IPS-18a (cell line): ENCODE measurements around the gene GPC3.
A peak's percentile ranks its signal among the peaks of the same experiment; 100 is the strongest.
"Not testable (repeated sequence)": the region's sequence is repeated elsewhere in the genome, so short reads cannot be mapped to it uniquely, and the experiment has no call there.

Source experiments
- H3K27ac ChIP-seq: one replicate; pipeline ENCODE4 v1.5.1; 2013; ENCODE audit warnings: low read length
- H3K27me3 ChIP-seq: one replicate; pipeline ENCODE4 v1.6.1; 2013; ENCODE audit warnings: mild to moderate bottlenecking, low read length; ENCODE audit not compliant: control insufficient read depth, insufficient read depth
- H3K36me3 ChIP-seq: one replicate; pipeline ENCODE4 v1.6.1; 2013; ENCODE audit warnings: low read depth, low read length; ENCODE audit not compliant: control insufficient read depth
- H3K4me1 ChIP-seq: one replicate; pipeline ENCODE4 v1.6.1; 2013; ENCODE audit warnings: low read depth, low read length; ENCODE audit not compliant: control insufficient read depth
- H3K4me3 ChIP-seq: one replicate; pipeline ENCODE4 v1.5.1; 2013; ENCODE audit warnings: low read length
- H3K9ac ChIP-seq: one replicate; pipeline ENCODE4 v1.6.1; 2013; ENCODE audit warnings: mild to moderate bottlenecking, low read length, moderate library complexity
- H3K9me3 ChIP-seq: one replicate; pipeline ENCODE4 v1.6.1; 2013; ENCODE audit warnings: low read depth, low read length; ENCODE audit not compliant: control insufficient read depth

The GPC3 gene

GRCh38 chrX:133726642-133727041, 258.8 kb downstream of the GPC3 start:
- Histone ChIP-seq H3K27me3 (no peaks in the 10 kb centered on the region), H3K27ac (no peak overlapping the region), H3K9ac (no peak overlapping the region), H3K4me1 (no peaks in the 10 kb centered on the region), H3K4me3 (no peak overlapping the region), H3K36me3 (no peaks in the 10 kb centered on the region), H3K9me3 (peaks cover 28% of the 10 kb centered on the region)

DNA sequence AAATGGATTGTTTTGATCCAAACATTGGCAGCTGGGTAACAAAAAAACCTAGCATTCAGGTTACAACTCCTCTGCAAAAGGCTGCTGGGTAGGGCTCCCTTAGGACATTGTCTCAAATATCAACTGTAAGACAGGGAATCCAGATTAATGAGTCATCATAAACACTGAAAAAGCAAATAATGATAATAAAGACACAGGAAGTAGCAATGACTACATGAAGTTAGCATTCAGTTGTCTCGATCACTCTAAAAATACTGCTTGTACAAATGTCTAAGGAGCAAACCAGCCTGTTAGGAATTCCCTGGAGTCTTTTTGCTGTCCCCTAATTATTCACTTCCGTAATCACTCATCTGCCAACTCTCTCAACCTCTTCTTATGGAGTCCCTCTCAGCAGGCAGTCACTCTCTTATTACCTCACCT, 259.2 kb downstream of the GPC3 start:
- Histone ChIP-seq H3K4me1 (no peaks in the 10 kb centered on the region), H3K27me3 (no peaks in the 10 kb centered on the region), H3K36me3 (no peaks in the 10 kb centered on the region), H3K4me3 (no peak overlapping the region), H3K9me3 (peaks cover 28% of the 10 kb centered on the region), H3K27ac (no peak overlapping the region), H3K9ac (no peak overlapping the region)

DNA sequence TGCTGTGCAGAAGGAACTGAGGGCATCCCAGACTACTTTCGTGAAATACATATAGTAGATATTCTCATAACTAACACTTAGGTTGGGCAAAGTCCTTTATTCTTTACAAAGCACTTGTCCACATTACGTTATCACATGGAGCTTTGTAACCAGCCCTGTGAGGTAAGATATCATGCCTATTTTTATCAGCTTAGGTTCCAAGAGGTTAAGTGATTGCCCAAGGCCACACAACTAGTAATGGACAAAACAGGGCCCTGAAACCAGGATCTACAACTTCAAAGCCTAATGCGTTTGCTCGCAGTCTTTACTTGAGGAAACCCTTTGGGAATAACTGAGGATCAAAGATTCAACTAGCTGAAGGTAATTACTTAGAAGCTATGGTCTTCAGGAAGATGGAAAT, 261.5 kb downstream of the GPC3 start:
- H3K27ac ChIP-seq = no peak overlapping the region
- H3K4me3 ChIP-seq = no peak overlapping the region
- peaks cover 23% of the 10 kb centered on the region for H3K9me3 ChIP-seq
- no peak overlapping the region for H3K9ac ChIP-seq
- no peaks in the 10 kb centered on the region for H3K4me1 ChIP-seq
- H3K27me3 ChIP-seq = no peaks in the 10 kb centered on the region
- no peaks in the 10 kb centered on the region for H3K36me3 ChIP-seq

DNA sequence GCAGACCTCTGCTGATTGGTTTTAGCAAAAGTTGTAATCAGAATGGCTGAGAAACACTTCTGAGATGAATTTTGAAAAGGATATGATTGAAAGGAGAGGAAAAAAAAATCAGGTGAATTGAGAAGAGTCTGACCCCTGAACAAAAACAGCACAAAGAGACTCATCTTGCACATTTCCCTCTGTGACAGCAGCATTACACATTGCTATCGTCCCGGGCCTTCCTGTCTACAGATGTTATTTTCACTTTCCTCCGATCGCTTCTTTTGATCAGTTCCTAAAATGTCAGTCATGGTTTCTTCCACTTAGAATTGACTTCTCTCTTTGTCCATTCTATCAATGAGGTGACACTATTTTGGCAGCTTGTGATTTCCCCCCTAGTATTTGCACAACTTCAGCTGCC, 262.6 kb downstream of the GPC3 start:
- H3K36me3 ChIP-seq = no peaks in the 10 kb centered on the region
- H3K27me3 ChIP-seq = no peaks in the 10 kb centered on the region
- H3K4me1 ChIP-seq = no peaks in the 10 kb centered on the region
- H3K27ac ChIP-seq = no peak overlapping the region
- H3K9ac ChIP-seq = no peak overlapping the region
- H3K9me3 ChIP-seq = peaks cover 23% of the 10 kb centered on the region
- no peak overlapping the region for H3K4me3 ChIP-seq

DNA sequence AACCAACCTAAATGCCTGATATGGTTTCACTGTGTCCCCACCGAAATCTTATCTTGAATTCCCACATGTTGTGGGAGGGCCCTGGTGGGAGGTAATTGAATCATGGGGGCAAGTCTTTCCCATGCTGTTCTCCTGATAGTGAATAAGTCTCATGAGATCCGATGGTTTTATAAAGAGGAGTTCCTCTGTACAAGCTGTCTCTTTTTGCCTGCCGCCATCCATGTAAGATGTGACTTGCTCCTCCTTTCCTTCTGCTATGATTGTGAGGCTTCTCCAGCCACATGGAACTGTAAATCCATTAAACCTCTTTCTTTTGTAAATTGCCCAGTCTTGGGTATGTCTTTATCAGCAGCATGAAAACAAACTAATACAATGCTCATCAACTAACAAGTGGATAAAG, 265.1 kb downstream of the GPC3 start:
- H3K36me3 ChIP-seq, H3K9ac ChIP-seq, H3K27me3 ChIP-seq, H3K4me1 ChIP-seq, H3K4me3 ChIP-seq, H3K27ac ChIP-seq: not testable (repeated sequence)
- peaks cover 25% of the 10 kb centered on the region for H3K9me3 ChIP-seq

- Histone ChIP-seq H3K36me3 (no peaks in the 10 kb centered on the region), H3K27me3 (no peaks in the 10 kb centered on the region), H3K27ac (no peak overlapping the region), H3K4me3 (no peak overlapping the region), H3K4me1 (peaks cover 2% of the 10 kb centered on the region), H3K9ac (no peak overlapping the region), H3K9me3 (peaks cover 12% of the 10 kb centered on the region)
Observed at GRCh38 chrX:133715715-133716114, 269.7 kb downstream of the GPC3 start.

DNA sequence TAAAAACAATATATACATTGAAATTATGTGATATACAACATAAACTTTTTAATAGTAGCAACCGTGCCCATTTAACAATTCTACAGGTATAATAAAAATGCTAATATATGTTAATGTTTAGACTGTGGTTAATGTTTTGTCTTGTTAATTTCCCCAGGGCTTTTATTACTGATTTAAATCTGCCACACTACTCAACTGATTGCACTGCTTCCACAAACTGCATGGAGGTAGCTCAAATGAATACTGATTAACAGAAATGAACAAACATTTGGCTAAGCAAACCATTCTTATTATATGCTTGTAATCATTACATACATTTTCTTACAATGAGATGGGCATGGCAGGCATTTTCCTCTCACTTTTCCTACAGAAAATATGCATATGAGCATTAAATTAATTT, 275.9 kb downstream of the GPC3 start:
- H3K4me3 ChIP-seq = peak overlapping the region; percentile 39
- H3K9ac ChIP-seq = no peak overlapping the region
- H3K27me3 ChIP-seq = no peaks in the 10 kb centered on the region
- peaks cover 9% of the 10 kb centered on the region for H3K9me3 ChIP-seq
- H3K27ac ChIP-seq = no peak overlapping the region
- no peaks in the 10 kb centered on the region for H3K36me3 ChIP-seq
- peaks cover 20% of the 10 kb centered on the region for H3K4me1 ChIP-seq

GRCh38 chrX:133706890-133707289, 278.5 kb downstream of the GPC3 start:
- no peaks in the 10 kb centered on the region for H3K27me3 ChIP-seq

GRCh38 chrX:133702230-133702629, 283.2 kb downstream of the GPC3 start:
- Histone ChIP-seq H3K9me3 (peaks cover 8% of the 10 kb centered on the region), H3K4me1 (peaks cover 12% of the 10 kb centered on the region), H3K27me3 (peaks cover 5% of the 10 kb centered on the region), H3K27ac (no peak overlapping the region), H3K36me3 (no peaks in the 10 kb centered on the region), H3K9ac (no peak overlapping the region), H3K4me3 (no peak overlapping the region)

More at GRCh38 chrX:133706890-133707289, 278.5 kb downstream of the GPC3 start:
- H3K36me3 ChIP-seq = no peaks in the 10 kb centered on the region
- peaks cover 11% of the 10 kb centered on the region for H3K9me3 ChIP-seq
- H3K9ac ChIP-seq = no peak overlapping the region
- H3K27ac ChIP-seq = no peak overlapping the region
- peaks cover 20% of the 10 kb centered on the region for H3K4me1 ChIP-seq
- no peak overlapping the region for H3K4me3 ChIP-seq

- peaks cover 12% of the 10 kb centered on the region for H3K4me1 ChIP-seq
- no peaks in the 10 kb centered on the region for H3K36me3 ChIP-seq
- H3K4me3 ChIP-seq = no peak overlapping the region
- peaks cover 4% of the 10 kb centered on the region for H3K9me3 ChIP-seq
- H3K27me3 ChIP-seq = peaks cover 5% of the 10 kb centered on the region
- no peak overlapping the region for H3K27ac ChIP-seq
- H3K9ac ChIP-seq = no peak overlapping the region
Observed at GRCh38 chrX:133699023-133699728, 286.2 kb downstream of the GPC3 start.

DNA sequence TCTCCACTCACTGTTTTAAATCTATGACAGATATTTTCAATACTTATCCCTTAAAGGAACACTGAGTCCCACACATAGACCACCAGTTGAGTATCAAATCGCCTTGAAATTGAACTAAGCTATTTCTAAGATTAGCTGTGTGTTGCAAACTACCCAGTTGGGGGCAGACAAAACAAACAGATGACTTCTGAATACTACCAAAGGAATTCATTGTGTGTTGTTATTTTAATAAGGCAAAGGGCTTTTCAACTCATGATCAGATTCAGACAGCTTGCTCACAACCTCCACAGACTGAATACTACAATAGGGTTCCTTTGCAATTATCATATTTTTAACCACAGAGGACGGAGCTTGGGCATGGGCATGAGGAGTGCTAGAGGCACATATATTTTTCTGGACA, 287.1 kb downstream of the GPC3 start:
- Histone ChIP-seq H3K9me3 (peaks cover 4% of the 10 kb centered on the region), H3K4me1 (peaks cover 12% of the 10 kb centered on the region), H3K9ac (no peak overlapping the region), H3K27ac (no peak overlapping the region), H3K4me3 (no peak overlapping the region), H3K36me3 (no peaks in the 10 kb centered on the region), H3K27me3 (peaks cover 5% of the 10 kb centered on the region)

DNA sequence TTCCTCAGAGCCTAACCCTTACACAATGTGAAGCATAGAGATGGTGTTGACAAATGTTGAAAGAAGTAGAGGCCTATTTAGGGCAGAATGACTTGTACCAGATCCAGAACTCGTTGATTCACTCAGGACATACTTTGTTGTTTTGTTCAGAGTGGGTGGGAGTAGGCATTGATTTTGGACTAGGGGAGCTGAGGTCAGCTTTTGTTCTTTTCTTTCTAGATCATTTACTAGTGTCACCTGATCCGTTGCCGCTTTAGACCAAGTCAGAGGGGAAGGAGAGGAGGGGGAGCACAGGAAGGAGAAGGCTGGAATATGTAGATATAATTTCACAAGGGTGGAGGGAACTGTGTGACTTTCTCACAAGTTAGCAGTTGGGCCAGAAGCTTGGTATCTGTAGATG, 287.7 kb downstream of the GPC3 start:
- no peak overlapping the region for H3K9ac ChIP-seq
- H3K36me3 ChIP-seq = no peaks in the 10 kb centered on the region
- H3K4me1 ChIP-seq = peaks cover 12% of the 10 kb centered on the region
- no peak overlapping the region for H3K27ac ChIP-seq
- H3K9me3 ChIP-seq = peaks cover 3% of the 10 kb centered on the region
- no peak overlapping the region for H3K4me3 ChIP-seq
- peaks cover 5% of the 10 kb centered on the region for H3K27me3 ChIP-seq
